HG03520 (cell line): ENCODE data around the gene GATAD2A.

Source experiments
- ATAC-seq: cut with Tn5 transposase; IDR thresholded peaks from one replicate; pipeline ENCODE4 v1.9.1; 2021; ENCODE audit warnings: mild to moderate bottlenecking, moderate library complexity; ENCODE audit not compliant: unreplicated experiment

The GATAD2A gene

DNA sequence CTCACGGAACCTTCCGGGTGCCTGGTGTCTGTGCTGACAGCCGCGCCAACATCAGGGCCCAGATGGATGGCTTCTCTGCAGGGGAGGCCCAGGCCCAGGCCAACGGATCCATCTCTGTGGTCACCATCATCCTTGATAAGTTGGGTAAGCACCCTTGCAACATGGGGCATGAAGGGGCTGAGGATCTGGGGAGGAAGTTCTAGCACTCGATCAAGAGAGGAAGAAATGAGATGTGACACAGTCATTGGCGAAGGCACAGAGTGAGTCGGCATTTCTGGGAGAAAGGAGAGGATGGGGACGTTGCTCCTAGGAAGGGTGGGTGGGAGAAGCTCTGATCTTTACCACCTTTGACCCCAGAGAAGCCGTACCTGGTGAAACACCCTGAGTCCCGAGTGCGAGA lies 137.0 kb downstream of the GATAD2A start:
- ATAC-seq = no peak

DNA sequence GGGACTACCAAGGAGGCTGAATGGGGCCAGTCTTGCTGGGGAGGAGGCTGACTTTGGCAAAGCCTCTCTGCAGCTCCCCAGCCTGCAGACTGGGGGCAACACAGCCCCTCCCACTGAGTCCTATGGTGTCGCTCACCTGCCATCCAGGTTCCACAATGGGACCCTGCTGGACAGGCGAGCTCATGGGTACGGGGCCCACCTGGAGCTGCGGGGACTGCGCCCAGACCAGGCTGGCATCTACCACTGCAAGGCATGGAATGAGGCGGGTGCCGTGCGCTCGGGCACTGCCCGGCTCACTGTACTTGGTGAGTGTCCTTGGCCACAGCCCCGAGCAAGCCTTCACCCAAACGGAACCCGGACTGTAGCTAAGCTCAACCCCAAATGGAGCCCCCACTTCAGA lies 137.6 kb downstream of the GATAD2A start:
- no peak for ATAC-seq

DNA sequence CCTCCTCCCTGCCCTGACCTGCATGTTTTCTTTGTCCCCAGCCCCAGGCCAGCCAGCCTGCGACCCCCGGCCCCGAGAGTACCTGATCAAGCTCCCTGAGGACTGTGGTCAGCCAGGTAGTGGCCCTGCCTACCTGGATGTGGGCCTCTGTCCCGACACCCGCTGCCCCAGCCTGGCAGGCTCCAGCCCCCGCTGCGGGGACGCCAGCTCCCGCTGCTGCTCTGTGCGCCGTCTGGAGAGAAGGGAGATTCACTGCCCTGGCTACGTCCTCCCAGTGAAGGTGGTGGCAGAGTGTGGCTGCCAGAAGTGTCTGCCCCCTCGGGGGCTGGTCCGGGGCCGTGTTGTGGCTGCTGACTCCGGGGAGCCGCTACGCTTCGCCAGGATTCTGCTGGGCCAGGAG lies 138.2 kb downstream of the GATAD2A start:
- no peak for ATAC-seq

DNA sequence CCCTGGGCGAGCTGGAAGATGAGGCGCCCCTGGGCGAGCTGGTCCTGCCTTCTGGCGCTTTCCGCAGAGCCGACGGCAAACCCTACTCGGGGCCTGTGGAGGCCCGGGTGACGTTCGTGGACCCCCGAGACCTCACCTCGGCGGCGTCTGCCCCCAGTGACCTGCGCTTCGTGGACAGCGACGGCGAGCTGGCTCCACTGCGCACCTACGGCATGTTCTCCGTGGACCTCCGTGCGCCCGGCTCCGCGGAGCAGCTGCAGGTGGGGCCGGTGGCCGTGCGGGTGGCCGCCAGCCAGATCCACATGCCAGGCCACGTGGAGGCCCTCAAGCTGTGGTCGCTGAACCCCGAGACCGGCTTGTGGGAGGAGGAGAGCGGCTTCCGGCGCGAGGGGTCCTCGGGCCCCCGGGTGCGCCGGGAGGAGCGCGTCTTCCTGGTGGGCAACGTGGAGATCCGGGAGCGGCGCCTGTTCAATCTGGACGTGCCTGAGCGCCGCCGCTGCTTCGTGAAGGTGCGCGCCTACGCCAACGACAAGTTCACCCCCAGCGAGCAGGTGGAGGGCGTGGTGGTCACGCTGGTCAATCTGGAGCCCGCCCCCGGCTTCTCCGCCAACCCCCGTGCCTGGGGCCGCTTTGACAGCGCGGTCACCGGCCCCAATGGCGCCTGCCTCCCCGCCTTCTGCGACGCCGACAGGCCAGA lies 138.9 kb downstream of the GATAD2A start:
- ATAC-seq = no peak

DNA sequence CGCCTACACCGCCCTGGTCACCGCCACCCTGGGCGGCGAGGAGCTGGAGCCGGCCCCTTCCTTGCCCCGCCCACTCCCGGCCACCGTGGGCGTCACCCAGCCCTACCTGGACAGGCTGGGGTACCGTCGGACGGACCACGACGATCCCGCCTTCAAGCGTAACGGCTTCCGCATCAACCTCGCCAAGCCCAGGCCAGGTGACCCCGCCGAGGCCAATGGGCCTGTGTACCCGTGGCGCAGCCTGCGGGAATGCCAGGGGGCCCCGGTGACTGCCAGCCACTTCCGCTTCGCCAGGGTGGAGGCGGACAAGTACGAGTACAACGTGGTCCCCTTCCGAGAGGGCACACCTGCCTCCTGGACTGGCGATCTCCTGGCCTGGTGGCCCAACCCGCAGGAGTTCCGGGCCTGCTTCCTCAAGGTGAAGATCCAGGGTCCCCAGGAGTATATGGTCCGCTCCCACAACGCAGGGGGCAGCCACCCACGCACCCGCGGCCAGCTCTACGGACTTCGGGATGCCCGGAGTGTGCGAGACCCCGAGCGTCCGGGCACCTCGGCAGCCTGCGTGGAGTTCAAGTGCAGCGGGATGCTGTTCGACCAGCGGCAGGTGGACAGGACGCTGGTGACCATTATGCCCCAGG lies 139.6 kb downstream of the GATAD2A start:
- no peak for ATAC-seq

DNA sequence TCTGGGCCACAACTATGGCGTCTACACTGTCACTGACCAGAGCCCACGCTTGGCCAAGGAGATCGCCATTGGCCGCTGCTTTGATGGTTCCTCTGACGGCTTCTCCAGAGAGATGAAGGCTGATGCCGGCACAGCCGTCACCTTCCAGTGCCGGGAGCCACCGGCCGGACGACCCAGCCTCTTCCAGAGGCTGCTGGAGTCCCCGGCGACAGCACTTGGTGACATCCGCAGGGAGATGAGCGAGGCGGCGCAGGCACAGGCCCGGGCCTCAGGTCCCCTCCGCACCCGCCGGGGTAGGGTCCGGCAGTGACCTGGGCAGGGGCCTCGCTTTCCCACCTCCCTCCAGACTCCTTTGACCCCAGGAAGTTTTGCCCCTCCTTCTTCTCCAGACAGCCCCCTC lies 140.2 kb downstream of the GATAD2A start:
- ATAC-seq = no peak

DNA sequence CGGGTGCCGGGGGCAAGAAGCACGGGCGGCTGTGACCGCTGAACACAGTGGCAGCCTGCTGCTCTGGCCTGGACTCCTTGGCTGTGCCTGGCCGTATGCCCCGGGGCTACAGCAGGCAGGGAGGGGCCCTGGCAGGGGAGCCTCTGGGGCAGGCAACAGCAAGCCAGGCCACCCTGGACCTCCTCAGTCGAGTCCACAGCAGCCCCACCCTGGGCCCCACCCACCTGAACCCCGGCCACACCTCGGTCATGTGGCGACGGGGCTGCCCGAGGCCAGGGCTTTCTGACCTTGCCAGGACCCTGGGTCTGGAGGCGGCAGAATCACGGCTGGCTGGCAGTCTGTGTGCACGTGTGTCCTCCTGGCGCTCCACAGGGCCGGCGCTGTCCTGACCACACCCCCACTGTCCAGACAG lies 141.3 kb downstream of the GATAD2A start:
- no peak for ATAC-seq

DNA sequence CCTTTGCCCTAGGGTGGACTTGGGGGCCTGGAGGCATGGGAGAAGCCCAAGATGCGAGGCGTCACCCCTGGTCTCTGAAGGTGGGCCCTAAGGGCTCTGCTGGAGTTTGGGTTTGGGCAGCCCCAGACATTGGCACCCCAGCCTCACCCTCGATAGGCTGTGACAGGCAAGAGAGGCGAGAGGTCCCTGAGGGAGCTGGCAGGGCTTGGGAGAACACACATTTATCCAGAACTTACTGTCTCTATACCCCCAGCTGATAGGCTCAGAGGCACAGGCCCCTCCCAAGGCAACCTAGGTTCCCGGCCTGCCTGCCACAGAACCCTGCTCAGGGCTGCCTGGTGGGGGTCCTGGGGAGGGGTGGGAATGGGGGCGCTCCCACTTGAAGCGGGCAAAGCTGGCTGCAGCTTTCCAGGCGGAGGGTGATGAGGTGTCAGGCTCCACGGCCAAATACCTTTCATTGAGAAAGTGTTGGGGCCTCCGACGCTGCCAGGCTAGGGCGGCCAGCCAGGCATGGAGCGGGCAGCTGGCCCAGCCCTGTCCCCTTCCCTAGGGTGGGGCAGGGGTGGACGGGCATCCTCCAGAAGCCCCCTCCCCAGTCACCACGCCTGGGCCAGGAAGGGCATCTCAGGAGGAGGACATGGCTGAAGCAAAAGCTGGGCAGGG lies 142.3 kb downstream of the GATAD2A start:
- ATAC-seq = no peak

DNA sequence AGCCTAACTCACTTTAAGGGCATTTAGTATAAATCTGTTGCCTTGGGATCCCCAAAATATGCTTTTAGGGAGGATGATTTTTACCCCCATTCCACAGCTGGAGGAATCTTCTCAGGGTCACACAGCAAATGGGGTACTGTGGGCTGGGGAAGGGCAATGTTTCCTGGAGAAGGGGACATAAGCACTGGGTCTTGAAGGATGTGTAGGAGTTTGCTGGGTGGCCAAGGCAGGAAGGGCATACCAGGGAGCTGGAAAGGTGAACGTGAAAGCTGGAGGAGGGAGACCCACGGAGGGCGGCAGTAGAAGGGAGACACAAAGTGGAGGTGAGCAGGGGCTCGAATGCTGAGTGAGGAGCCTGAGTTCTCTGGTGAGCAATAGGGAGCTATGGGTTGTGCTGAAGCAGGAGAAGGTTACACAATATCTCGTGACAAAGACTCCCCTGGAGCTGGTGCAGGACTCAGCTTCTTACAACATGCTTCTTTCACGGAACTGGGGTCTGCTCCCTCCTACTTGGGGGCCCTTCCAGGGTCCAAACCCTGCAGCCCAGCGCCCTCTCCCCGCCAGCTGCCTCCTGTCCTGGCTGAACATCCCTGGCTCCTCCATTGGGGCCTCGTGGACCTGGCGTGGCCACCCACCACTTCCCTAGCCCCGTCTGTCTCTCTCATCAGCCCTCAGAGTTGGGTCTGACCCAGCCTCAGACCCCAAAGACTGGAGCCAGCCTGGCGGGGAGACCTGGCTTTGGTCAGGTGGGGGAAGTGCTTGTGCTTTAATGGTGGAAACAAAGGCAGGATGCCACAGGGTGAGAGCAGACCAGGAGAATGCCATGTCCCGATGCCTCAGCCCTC lies 143.7 kb downstream of the GATAD2A start:
- ATAC-seq = no peak

GRCh38 chr19:19549804-19550464 lies 144.5 kb downstream of the GATAD2A start:
- ATAC-seq = no peak

- ATAC-seq = no peak
These were observed 145.0 kb downstream of the GATAD2A start for GRCh38 chr19:19550485-19550929.

GRCh38 chr19:19550972-19551852 lies 145.7 kb downstream of the GATAD2A start:
- no peak for ATAC-seq

DNA sequence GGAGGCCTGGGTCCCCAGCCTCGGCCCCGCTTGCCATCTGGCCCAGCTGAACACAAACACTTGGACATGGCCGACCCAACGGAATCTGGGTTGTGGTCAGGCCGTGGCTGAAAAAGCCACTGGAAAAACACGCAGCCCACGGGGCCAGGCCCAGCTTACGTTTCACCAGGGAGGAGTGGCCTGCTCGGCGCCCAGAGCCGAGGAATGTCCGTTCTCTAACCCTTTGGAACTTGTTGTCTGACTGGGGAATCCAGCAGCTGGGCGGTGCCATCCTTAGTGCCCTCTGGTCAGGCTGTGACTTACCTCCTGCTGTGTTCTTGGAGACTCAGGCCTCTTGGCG lies 146.3 kb downstream of the GATAD2A start:
- no peak for ATAC-seq

DNA sequence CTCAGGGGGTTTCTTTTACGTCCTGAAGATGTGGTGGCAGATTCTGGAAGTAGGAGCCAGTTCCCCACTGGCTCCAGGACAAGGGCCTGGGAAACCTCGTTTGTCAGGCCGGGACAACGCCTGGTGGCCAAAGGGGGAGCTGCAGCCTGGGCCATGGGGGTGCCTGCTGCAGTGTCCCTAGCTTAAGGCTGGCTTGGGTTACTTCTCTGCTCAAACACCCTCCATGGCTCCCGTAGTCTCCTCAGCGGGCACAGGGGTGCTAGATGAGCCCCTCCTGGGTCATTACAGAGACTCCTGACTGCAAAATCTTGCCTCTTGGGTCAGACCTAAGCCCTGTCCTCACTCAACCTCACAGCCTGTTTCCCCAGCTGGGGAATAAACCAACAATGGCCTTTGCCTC lies 147.3 kb downstream of the GATAD2A start:
- ATAC-seq = no peak

DNA sequence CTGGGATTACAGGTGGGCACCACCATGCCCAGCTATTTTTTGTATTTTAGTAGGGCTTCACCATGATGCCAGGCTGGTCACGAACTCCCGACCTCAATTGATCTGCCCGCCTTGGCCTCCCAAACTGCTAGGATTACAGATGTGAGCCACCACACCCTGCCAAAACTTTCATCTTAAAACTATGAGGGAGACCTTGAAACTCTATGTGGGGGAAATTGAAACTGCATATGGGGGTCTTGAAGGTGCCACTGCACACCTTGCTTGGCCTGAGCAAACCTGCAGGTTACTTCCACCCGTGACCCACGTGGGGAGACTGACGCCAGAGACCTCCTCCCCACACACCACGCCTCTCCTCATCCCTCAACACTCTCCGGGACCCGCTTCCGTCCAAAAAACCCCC lies 148.2 kb downstream of the GATAD2A start:
- ATAC-seq = no peak

GRCh38 chr19:19554074-19555023 lies 148.9 kb downstream of the GATAD2A start:
- no peak for ATAC-seq

DNA sequence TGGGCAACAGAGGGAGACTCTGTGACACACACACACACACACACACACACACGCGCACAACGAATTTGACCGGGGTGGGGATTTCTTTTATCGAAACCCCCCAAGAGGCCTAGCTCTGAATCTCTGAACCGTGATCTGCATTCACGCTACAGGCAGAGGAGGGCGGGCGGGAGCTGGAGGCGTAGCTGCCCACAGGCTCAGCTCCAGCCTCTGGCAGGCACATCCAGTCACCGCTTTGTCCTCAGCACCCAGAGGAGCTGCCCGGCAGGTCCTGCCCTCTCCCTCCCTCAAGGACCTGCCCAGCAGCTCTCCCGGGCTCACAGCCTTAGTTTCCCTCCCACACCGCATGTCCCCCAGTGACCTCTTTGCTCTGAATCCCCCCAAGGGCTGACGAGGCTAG lies 152.6 kb downstream of the GATAD2A start:
- no peak for ATAC-seq
